Inflammatory macrophage (primary cell): ENCODE measurements around the gene NEBL.

Source experiments
- DNase-seq, 2 donors: peaks; one replicate each; pipeline ENCODE4 v3.0.0-alpha.2; 2020 to 2022

NEBL gene

DNA sequence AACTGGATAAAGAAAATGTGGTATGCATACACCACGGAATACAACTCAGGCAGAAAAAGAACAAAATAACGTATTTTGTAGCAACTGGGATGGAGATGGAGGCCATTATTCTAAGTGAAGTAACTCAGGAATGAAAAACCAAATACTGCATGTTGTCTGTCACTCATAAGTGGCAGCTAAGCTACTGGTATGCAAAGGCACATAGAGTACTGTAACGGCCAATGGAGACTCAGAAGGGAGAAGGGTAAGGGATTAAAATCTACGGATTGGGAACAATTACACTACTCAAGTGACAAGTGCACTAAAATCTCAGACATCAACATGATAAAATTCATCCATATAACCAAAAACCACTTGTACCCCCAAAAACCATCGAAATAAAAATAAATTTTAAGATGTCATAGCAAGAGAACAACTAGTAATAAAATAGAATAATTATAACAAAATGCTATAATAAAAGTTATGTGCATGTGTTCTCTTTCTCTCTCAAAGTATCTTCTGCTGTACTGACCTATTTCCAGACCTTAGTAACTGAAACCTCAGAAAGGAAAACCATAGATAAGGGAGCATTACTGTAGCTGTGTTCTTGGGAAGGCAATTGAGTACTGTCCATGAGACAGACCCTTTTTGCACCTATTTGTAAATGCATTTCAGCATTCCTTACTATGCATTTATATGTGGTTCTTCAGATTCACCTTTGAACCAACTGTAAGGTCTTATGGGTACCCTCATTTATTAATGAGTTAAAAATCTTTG is 6.7 kb upstream of the NEBL start:
- no peak for DNase-seq

DNA sequence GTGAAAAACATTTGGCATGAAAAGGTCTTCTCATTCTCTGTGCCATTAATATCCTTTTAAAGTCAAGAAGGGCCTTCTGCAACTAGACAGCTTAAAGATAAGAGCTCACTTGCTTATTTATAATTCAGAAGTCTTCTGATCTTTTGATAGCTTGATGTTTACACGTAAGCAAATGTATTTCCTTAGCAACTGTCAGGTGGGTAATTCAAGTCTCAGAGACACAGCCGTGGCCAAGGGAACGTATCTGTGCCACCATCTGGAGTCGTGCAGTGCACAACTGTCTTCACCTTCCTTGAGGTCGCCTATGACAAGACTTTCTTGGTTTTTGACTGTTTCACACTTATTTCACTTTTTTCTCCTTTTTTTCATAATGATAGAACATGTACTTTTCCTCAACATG is 4.0 kb upstream of the NEBL start:
- DNase-seq = no peak

DNA sequence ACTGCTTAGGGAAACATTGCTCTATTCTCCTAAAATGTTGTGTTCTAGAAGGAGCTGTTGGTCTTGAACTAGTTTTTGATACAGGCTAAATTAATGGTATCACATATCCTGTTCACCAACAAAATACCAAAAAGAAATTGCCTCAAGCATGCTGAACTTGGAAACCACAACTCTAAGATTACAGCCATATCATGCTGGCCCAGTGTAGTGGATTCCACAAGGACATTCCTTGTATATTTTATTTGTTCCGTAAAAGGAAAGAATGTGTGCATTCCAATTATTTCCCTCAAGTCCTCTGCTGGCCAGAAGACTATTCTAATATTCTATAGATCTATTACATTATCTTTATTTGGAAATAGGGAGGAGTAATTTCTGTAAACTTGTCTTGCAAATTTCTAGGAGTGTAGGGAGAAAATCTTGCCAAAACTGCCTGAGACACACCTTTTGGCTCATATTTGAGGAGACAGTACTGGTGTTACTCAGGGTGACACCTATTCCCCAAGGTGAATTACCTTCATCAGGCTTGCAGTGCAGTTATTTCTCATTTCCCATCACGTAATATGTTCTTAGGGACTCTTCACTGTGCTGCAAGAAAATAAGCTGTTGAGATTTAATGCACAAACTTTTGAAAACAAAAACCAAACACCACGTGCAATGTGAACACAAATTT is 1.9 kb upstream of the NEBL start:
- no peak for DNase-seq

DNA sequence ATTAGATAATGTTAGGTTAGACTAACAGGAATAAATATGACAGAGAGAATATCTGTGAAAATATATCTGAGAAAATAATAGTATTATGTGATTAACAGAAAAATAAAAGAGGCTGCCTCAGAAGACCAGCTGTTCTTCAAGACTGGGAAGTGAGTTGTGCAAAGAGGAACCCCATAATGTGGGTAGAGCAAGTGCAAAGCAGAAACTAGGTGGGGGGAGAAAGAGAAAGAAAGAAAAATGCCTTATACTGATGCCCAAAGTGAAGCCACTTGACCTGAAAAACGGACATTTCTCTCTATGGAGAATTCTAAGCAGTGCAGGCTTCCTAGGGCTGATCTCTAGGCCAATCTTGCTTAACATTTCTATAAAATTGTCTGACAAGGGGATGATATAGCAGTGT is 3.8 kb downstream of the NEBL start:
- no peak for DNase-seq

DNA sequence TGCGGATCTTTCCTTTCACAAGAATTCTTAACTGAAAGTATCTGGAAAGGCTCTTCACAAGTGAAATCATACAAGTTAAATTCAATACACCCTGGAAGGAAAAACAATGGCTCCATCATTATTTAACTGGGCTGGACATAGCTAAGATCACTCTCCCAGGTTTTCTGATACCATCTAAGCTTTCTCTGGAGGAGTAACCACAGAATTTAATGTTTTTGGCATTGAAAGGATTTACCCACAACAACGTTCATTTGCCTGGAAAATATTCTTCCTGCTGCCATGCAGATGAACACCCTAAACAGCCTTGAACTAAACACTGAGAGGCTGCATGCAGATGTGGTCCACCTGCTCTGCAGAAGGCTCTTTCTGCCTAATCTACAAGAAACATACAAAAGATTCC is 4.3 kb downstream of the NEBL start:
- DNase-seq = no peak

DNA sequence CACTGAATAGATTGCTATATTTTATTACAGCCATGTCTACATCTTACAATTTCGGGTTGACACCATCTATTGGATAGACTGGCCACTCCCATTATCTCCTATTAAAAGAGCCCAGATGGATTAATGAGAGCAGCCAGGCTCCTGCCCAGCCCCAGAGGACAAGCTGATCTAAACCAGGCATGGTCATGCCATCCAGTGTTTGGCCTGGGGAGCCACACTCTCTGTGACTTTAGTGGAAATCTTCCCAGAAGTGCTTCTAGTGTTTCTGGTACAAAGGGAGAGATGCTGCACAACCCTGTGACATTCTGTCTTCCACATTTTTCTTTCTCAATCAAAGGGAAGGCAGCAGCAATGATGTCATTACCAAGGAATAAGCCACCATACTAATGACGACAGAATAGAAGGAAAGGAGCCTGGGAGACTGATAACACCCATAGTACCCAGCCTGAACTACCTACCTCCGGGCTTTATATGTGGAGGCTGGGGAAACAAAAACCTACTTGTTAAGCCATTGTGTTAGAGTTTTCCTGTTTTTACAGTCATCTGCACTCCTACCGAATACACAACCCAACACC is 5.0 kb downstream of the NEBL start:
- no peak for DNase-seq

DNA sequence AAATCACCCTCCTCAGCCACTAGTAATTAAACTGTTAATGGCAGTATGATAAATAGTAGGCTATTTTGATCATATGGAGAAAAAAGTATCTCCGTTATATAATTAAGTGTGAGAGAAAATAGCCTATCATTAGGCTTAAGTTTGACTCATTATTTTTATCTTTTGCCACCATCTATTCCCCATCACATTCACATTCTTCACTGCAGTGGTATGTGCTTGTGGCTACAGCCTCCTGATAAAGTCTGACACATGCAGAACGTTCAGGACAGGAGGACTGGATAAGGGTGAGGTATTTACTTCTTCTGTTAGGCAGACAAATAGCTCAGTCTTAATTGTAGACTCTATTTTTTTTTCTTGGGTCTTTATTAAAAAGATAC is 5.8 kb downstream of the NEBL start:
- DNase-seq = no peak

DNA sequence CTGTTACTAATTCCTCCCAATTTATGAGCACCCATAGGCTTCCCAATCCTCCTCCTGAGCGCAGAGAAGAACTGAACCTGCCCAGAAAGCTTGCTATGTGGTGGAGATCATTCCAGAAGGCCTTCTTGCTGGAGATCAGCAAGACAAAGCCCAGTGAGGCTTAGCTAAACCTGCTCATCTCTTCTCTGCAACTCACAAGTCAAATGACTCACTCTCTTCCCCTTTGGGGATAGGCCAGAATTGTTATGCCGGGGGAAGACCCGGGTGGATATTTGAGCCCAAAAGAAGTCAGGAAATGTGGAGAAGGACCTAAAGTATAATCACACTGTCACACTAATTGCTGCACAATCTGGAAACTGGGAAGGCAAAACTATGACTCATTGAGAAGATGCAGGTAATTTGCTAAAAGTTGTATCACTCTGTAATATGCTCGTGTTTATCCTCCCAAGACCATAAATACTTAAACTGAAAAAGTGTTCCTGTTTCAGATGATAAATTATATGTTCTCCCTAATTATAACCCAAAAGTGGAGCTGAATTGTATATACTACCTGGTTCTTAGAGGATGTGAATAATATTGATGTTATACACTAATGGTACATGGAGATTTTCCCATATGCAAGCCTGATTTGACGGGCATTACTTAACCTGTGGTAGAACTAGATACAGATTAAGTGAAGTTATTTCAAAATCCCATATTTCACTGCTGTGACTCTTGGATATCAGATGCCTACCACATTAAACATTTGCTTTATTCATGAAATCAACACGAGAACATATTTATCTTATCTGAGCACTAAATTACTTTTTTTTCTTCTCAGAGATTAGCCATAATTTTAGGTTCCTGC is 6.4 kb downstream of the NEBL start:
- no peak for DNase-seq

DNA sequence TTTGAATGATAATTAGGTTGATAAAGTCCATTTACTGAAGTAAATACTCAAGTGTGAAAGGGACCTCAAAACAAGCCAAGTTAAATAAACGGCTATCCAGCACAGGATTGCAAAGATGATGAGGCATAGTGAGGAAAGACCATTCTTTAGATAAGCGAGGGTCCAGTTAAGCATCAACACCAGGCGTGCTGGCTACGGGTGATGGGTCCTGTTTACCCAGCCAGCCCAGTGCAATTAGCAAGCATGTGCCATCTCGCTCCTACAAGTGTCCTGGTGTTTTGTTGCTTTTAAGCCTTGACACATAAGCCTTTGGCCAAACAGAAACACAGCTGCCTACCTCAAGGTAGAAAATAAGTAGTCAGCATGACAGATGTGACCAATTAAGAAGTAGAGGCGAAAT is 7.1 kb downstream of the NEBL start:
- DNase-seq = no peak

DNA sequence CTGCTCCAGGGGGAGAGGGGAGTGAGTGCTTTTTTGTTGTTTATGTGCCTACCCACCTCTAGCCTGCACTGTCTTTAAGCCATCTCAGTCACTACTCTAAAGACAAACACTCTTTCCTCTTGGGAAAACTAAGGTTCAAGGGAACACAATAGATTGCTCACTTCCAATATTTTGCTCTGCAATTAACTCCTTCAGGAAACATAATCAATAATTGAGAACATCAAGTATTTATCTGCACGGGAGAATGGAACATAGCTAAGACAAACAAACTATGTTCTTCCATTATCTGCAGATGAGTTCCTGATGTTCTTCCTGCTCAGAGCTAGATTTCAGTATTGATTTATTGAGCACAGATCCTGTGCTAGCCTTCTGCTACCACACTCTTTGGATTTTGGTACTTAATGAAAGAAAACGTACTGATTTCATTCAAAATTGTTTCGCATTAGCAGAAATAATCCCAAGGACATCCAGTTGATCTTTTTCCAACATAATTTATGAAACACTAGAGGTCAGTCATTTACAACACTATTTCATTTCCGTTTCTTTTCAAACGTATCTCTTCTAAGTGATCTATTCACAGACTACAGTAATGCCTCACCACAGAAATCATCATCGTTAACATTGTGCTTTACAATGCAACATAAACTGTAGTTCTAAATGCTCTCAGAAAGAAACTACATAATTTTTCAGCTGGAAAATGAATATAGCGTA is 8.3 kb downstream of the NEBL start:
- no peak for DNase-seq

DNA sequence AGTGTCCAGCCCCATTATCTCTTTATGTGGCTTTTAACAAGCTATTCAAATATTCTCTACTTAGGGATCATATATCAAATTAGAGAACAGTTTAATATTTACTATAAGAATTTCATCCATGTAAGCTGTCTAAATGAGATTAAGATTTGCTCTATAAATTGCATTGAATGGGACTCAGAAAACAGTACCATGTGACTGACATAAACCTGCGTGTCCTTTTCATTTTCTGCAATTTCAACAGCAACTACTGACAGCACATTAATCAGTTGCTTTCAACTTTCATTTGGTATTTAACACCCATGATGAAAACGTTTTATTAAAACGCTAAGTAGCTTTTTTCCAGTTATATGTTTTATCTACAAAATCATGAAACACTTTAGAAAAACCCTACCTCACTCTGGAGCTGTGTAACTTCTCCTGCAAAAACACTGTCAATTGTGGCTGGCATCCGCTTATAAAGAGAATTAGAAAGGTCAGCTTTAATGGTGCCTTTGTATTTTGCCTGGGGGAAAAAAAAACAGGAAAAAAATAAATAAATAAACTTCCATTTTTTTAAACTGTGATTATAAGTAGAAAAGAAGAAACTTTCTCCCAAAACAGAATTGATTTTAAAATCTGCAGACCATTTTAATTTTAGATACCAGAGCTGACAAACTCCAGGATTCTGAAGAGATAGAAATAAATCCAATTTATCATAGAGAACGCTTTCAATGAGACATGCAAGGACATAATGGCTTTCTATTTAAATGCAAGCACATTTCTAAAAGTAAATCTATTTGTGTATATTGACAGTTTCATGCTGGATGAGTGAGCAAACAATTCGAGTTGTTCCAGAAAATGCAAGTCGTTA is 9.2 kb downstream of the NEBL start:
- DNase-seq = no peak

DNA sequence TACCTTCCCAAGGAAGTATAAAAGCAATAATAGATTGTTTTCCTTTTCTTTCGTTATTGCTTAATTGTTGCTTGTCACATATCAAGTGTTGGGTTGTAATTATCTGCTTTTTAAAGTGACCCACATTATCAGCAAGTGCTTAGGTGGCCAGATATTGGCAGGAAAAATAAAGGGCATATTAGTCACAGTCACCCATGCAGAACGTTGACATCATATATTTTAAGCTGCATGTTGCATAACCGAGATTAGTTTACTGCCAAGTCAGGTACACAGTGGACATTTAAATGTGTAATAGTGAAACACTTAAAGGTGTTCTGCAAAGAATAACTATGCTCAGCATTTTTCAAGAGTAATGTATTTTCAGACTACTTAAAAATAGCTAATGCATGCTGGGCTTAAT is 11.4 kb downstream of the NEBL start:
- DNase-seq = no peak

DNA sequence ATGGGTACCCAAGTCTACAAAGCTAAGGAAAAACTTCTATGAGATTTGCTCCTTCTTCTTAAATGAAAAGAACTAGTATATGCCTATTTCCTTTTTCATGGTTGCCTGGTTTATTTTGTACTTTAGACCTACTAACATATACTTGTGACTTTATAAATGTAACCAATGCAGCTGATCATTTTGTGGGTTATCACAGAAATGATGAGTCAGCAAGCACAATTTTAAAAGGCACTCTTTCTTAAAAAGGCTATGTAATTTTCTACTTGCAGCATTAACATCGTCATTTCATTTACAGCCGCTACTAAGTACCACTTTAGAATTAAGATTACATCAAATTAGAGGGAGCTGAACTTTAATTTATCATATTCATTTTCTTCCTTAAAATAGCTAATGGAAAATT is 13.6 kb downstream of the NEBL start:
- DNase-seq = no peak

DNA sequence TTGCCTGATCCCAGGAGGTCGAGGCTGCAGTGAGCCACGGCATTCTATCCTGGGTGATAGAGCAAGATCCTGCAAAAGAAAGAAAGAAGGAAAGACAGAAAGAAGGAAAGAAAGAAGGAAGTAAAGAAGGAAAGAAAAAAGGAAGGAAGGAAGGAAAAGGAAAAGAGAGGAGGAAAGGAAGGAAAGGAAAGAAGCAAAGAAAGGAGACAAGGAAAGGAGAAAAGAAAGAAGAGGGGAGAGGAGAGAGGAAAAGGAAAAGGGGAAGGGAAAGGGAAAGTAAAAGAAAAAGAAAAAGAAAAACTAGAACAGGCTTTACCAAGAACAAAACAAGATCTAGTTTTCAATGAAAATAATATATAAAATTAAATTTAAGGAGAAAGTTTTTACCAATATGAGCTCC is 15.0 kb downstream of the NEBL start:
- no peak for DNase-seq

DNA sequence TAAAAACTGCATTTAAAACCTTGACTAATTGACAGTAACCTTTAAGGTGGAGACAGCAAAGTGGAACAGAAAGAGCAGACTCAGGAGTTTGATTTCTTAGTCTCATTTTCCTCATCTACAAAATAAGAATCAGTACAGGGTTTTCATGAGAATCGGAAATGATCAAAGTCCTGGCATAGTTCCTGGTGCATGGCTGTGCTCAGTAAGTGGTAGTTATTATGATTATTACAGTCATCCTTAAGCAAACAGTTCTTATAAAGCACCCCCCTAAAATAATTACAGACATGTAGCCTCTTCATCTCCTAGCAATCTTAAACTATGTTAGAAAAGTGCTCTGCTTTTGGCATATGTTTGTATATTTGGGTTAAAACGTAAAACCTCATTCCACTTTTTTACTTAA is 18.0 kb downstream of the NEBL start:
- DNase-seq = no peak

DNA sequence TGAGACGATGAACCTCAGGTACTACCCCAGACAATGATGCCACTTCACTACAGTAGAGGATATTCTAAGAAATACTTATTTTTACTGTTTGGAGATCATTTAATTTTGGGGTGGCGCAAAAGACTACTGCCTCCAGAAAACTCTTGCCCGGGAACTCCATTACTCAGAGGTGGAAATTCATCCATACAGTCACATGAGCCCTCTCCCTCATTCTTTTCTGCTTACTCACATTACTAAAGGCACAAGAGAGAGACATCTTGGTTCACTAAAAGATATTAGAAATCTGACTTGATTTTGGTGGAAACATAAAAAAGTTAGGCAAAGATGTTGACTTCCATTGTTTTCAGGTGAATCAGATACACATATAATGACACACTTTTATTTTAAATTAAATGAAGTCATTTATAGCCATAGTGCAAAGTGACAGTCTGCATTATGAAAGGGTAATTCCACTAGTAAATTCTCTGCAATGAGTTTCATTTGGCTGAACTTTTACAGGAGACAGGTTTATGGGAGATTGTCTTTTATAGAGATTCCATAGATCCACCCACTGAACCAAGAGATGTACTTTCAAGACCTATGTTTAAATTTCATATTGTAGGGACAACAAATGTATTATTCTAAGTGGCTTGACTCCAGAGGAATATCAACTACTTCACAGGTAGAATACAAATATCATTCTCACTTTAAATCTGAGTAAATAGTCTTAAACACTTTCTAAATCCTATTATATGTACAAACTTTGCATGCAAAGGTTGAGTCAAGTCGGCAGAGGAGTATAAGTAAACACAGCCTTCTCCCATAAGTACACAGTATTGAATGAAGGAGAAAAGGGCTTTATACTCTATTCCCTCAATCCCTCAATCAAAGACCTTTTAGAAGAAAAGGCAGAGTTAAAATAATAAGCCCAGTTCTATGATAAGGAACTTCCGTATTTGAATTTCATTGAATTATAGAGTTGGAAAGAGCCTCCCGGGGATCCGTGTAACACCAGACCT is 18.8 kb downstream of the NEBL start:
- no peak for DNase-seq

DNA sequence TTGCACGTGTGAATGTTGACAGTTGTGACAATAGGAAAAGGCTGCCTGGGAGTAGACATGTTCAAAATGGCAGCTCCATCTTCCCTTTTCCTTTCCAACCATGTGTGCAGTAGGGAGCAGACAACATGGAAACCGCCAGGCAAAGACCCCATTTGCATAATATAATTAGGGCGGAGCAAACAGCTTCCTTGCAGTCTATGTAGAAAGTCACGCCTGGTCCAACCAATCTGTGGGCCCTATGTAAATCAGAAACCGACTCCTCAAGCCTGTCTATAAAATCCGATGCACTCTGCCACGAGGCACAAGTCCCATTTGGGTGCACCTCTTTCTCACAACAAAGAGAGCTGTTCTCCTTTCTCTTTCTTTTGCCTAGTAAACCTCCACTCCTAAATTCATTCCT is 19.6 kb downstream of the NEBL start:
- DNase-seq = no peak

DNA sequence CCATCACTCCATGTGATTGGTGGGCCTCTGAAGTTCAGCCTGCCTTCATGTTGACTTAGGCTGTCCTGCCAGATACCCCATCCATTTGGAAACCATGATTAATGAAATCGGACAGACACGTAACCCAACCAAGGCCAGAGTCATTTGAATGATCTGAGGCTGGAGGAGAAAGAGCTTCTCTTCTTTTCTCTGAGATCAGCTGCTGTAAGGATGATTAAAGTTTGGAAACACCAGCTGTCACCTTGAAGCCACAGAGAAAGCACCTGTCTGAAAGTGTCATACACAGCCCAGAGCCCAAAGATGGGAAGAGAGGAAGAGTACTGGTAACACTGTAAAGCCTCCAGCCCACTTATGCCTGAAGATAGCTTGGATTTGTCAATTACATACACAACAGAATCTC is 22.9 kb downstream of the NEBL start:
- DNase-seq = no peak

DNA sequence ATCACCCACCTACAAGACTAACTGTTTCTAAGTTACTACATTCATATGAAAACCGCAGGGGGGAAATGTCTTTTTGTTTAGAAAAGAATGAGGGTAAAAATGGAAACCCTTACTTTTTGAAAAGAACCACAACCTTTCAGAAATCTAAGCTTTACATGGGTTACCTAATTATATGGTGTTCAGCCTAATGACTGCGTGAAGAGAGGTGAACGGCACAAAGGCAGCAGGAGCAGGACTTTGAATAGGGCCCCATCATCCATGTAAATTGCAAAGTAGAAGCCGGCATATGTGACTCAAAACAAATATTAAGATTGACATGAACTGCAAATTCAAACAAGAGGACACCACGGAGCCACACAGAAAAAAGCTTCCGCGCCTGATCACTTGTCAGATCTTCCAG is 25.1 kb downstream of the NEBL start:
- DNase-seq = no peak

DNA sequence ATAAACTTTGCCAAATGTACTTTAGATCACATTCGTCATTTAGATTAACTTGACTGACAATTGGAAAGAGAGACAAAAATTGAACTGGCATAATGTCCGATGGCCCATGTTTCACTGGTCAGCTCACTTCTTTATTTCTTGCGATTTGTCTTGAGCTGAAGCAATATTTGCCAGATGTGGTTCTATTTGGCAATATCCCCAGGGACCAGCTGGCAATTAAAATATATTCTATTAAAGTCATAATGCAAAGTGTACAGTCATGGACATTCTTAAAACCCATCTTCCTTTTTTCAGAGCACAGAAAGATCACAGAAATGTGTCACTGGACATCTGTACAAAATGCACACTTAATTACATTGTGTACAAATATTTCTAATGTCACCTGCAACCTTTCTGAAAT is 26.3 kb downstream of the NEBL start:
- DNase-seq = no peak

DNA sequence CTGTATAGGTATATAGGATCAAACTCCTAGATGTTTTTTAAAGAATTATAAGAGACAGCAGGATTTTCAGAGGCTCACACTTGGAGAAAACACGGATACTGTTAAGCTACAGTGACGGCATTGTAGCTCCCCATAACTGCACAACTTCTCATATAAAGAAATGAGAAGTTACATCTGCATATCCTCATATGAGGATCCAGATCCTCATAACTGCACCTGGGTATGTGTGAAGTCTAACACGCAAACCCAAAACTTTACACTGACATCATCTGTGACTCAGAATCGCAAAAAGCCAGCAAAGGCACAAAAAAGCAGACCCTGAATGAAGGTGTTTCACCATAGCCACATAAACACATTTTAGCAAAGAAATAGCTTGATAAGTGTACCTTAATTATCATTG is 34.1 kb downstream of the NEBL start:
- no peak for DNase-seq
